OCI-LY1 (cell line): ENCODE results near the gene TSNAX.

Source experiments
- EZH2 ChIP-seq: fragments of 200-600 bp; sonication (generic), shearing (Covaris generic); IDR thresholded peaks from 2 replicates; pipeline ENCODE4 v1.8.0; 2017; ENCODE audit warnings: borderline replicate concordance, mixed run types, mild to moderate bottlenecking, antibody characterized with exemption, low read length, moderate library complexity, mixed read lengths
- TF ChIP-seq, protein P1 (sequence below): fragments of 200-600 bp; sonication (generic), shearing (Covaris generic); IDR thresholded peaks from 2 replicates; pipeline ENCODE4 v1.5.1; 2017; ENCODE audit warnings: mild to moderate bottlenecking, antibody characterized with exemption, low read length, moderate library complexity, mixed read lengths

DNA sequence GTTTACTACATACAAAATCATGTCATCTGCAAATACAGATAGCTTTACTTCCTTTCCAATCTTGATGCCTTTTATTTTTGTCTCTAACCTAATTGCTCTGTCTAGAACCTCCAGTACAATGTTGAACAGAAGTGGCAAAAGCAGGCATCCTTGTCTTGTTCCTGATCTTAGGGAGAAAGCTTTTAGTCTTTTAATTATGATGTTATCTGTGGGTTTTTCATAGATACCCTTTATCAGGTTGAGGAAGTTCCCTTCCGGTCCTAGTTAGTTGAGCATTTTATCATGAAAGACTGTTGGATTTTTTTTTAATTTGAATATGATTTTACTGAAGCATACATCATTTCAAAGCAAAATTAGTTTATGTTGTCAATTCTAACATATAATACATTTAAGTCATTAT lies 52.4 kb downstream of the TSNAX start:
- TF ChIP-seq, protein P1, sequence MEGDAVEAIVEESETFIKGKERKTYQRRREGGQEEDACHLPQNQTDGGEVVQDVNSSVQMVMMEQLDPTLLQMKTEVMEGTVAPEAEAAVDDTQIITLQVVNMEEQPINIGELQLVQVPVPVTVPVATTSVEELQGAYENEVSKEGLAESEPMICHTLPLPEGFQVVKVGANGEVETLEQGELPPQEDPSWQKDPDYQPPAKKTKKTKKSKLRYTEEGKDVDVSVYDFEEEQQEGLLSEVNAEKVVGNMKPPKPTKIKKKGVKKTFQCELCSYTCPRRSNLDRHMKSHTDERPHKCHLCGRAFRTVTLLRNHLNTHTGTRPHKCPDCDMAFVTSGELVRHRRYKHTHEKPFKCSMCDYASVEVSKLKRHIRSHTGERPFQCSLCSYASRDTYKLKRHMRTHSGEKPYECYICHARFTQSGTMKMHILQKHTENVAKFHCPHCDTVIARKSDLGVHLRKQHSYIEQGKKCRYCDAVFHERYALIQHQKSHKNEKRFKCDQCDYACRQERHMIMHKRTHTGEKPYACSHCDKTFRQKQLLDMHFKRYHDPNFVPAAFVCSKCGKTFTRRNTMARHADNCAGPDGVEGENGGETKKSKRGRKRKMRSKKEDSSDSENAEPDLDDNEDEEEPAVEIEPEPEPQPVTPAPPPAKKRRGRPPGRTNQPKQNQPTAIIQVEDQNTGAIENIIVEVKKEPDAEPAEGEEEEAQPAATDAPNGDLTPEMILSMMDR = no peak
- TF ChIP-seq EZH2 = no peak
